Fibroblast of peridontal ligament (primary cell): ENCODE results near the gene HHLA2.
"Not testable (repeated sequence)": the region's sequence is repeated elsewhere in the genome, so short reads cannot be mapped to it uniquely, and the experiment has no call there.

Experiments used
- DNase-seq: peaks from one replicate; pipeline ENCODE4 v3.0.0-alpha.2; 2010; ENCODE audit errors: extremely low read depth

The HHLA2 gene

GRCh38 chr3:108342837-108343486 is 46.6 kb downstream of the HHLA2 start:
- DNase-seq: peak; percentile 43

- DNase-seq: no peak
Measured at GRCh38 chr3:108343491-108343890, 47.1 kb downstream of the HHLA2 start.

- DNase-seq: no peak
Measured at GRCh38 chr3:108345492-108346205, 49.3 kb downstream of the HHLA2 start.

GRCh38 chr3:108346301-108347227 is 50.2 kb downstream of the HHLA2 start:
- DNase-seq: peak; percentile 4

- DNase-seq: no peak
Measured at GRCh38 chr3:108352176-108352575, 55.8 kb downstream of the HHLA2 start.

GRCh38 chr3:108354562-108354961 is 58.2 kb downstream of the HHLA2 start:
- no peak for DNase-seq

GRCh38 chr3:108357042-108357441 is 60.7 kb downstream of the HHLA2 start:
- no peak for DNase-seq

GRCh38 chr3:108359011-108359410 is 62.7 kb downstream of the HHLA2 start:
- DNase-seq: no peak

GRCh38 chr3:108376026-108376425 is 79.7 kb downstream of the HHLA2 start:
- DNase-seq: no peak

GRCh38 chr3:108377384-108377783 is 81.0 kb downstream of the HHLA2 start:
- DNase-seq: no peak

- DNase-seq: no peak
Measured at GRCh38 chr3:108378153-108378951, 82.0 kb downstream of the HHLA2 start.

GRCh38 chr3:108378952-108379342 is 82.6 kb downstream of the HHLA2 start:
- DNase-seq: not testable (repeated sequence)

- no peak for DNase-seq
Measured at GRCh38 chr3:108380128-108380795, 83.9 kb downstream of the HHLA2 start.

GRCh38 chr3:108381529-108382140 is 85.3 kb downstream of the HHLA2 start:
- DNase-seq: no peak

- DNase-seq: no peak
Measured at GRCh38 chr3:108383306-108383705, 87.0 kb downstream of the HHLA2 start.

GRCh38 chr3:108387063-108387462 is 90.7 kb downstream of the HHLA2 start:
- no peak for DNase-seq

GRCh38 chr3:108388136-108389132 is 92.1 kb downstream of the HHLA2 start:
- DNase-seq: peak; percentile 30

- no peak for DNase-seq
Measured at GRCh38 chr3:108389372-108389771, 93.0 kb downstream of the HHLA2 start.

GRCh38 chr3:108391917-108392593 is 95.7 kb downstream of the HHLA2 start:
- peak; percentile 54 for DNase-seq
